GM18526 (cell line): Measurements from ENCODE around the gene KRTAP2-3.
"Not testable (repeated sequence)": the region's sequence is repeated elsewhere in the genome, so short reads cannot be mapped to it uniquely, and the experiment has no call there.

Experiments used
- POLR2A ChIP-seq: IDR thresholded peaks from 3 replicates; pipeline ENCODE4 v1.6.1; 2011; ENCODE audit not compliant: insufficient read length; ENCODE audit errors: extremely low read depth

KRTAP2-3 gene

GRCh38 chr17:41060052-41060604, at the start of gene KRTAP2-3:
Gene KRTAP2-3, minus strand, starts transcription at chr17:41060114. Its CDS starts 64 bp downstream, at chr17:41060050.
- TF ChIP-seq POLR2A: no peak

- TF ChIP-seq POLR2A: no peak
Measured at GRCh38 chr17:41107941-41108450, 48.1 kb upstream of the KRTAP2-3 start.

GRCh38 chr17:41105347-41105746, 45.4 kb upstream of the KRTAP2-3 start, which contains the start of gene KRTAP4-9:
Gene KRTAP4-9, plus strand, starts transcription at chr17:41105389. Its CDS starts 0 bp downstream, at chr17:41105389.
- TF ChIP-seq POLR2A: not testable (repeated sequence)

- no peak for TF ChIP-seq POLR2A
Measured at GRCh38 chr17:41103896-41104295, 44.0 kb upstream of the KRTAP2-3 start.

- TF ChIP-seq POLR2A: no peak
Measured at GRCh38 chr17:41101586-41102259, 41.8 kb upstream of the KRTAP2-3 start, which contains the start of gene KRTAP4-16. Gene KRTAP4-16, minus strand, starts transcription at chr17:41102209. Its CDS starts 0 bp downstream, at chr17:41102209.

- no peak for TF ChIP-seq POLR2A
Measured at GRCh38 chr17:41098481-41098880, 38.6 kb upstream of the KRTAP2-3 start.

GRCh38 chr17:41098042-41098441, 38.1 kb upstream of the KRTAP2-3 start, which contains the start of gene KRTAP4-8:
Gene KRTAP4-8, minus strand, starts transcription at chr17:41098142. Its CDS starts 58 bp downstream, at chr17:41098084.
- TF ChIP-seq POLR2A: no peak

- no peak for TF ChIP-seq POLR2A
Measured at GRCh38 chr17:41096055-41096454, 36.1 kb upstream of the KRTAP2-3 start.

- TF ChIP-seq POLR2A: not testable (repeated sequence)
Measured at GRCh38 chr17:41084100-41084856, 24.4 kb upstream of the KRTAP2-3 start, which contains the start of gene KRTAP4-7. Gene KRTAP4-7, plus strand, starts transcription at chr17:41084150. Its CDS starts 57 bp downstream, at chr17:41084207.

GRCh38 chr17:41082626-41083025, 22.7 kb upstream of the KRTAP2-3 start:
- no peak for TF ChIP-seq POLR2A

- no peak for TF ChIP-seq POLR2A
Measured at GRCh38 chr17:41076788-41077187, 16.9 kb upstream of the KRTAP2-3 start.

- no peak for TF ChIP-seq POLR2A
Measured at GRCh38 chr17:41073676-41074075, 13.8 kb upstream of the KRTAP2-3 start.

- TF ChIP-seq POLR2A: no peak
Measured at GRCh38 chr17:41071606-41072360, 11.9 kb upstream of the KRTAP2-3 start.

- TF ChIP-seq POLR2A: no peak
Measured at GRCh38 chr17:41069031-41069430, 9.1 kb upstream of the KRTAP2-3 start.

GRCh38 chr17:41067281-41067680, 7.4 kb upstream of the KRTAP2-3 start:
- TF ChIP-seq POLR2A: no peak
